ENCODE data around the gene PDE6G.

Gene PDE6G

GRCh38 chr17:81607431-81607830, 48.9 kb downstream of the PDE6G start:
- TF ChIP-seq ZNF548 (tag by site-specific recombination; IDR thresholded peaks at IDR 0.05) = no peak
- no peak for TF ChIP-seq ZNF214 (tag by site-specific recombination; IDR thresholded peaks at IDR 0.05; ENCODE audit: borderline replicate concordance)
- no peak for TF ChIP-seq ZNF626 (tag by site-specific recombination; IDR thresholded peaks at IDR 0.05)
- TF ChIP-seq KLF16 (tag by site-specific recombination; IDR thresholded peaks at IDR 0.05) = no peak
- TF ChIP-seq ZNF704 (tag by site-specific recombination; IDR thresholded peaks at IDR 0.05) = no peak
- TF ChIP-seq, protein P1, sequence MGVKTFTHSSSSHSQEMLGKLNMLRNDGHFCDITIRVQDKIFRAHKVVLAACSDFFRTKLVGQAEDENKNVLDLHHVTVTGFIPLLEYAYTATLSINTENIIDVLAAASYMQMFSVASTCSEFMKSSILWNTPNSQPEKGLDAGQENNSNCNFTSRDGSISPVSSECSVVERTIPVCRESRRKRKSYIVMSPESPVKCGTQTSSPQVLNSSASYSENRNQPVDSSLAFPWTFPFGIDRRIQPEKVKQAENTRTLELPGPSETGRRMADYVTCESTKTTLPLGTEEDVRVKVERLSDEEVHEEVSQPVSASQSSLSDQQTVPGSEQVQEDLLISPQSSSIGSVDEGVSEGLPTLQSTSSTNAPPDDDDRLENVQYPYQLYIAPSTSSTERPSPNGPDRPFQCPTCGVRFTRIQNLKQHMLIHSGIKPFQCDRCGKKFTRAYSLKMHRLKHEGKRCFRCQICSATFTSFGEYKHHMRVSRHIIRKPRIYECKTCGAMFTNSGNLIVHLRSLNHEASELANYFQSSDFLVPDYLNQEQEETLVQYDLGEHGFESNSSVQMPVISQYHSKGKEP (tag by site-specific recombination; IDR thresholded peaks at IDR 0.05) = no peak
- TF ChIP-seq ZNF660 (tag by site-specific recombination; IDR thresholded peaks at IDR 0.05) = no peak
- no peak for TF ChIP-seq YY2 (tag by site-specific recombination; IDR thresholded peaks at IDR 0.05)
- POLR2A ChIA-PET = interaction anchor here (1.5 kb wide), 1 partner anchor 55 kb away, joined by 4 read pairs; no protein-coding TSS in a partner anchor

GRCh38 chr17:81603846-81604610, 52.3 kb downstream of the PDE6G start:
- POLR2A ChIA-PET = no interaction called here
- Histone ChIP-seq H3K4me1 (ENCODE audit: control insufficient read depth, insufficient read depth, low read length) (no peaks in the 10 kb centered on the region), H3K4me3 (ENCODE audit: low read depth, low read length) (no peak overlapping the region), H3K27ac (ENCODE audit: extremely low read depth, low read depth, low read length) (no peak overlapping the region), H3K36me3 (ENCODE audit: control insufficient read depth in 2 of 2, insufficient read depth in 1 of 2, low read length in 2 of 2) (peaks cover 64 to 91% of the 10 kb centered on the region in 2 experiments), H3K9me3 (ENCODE audit: control insufficient read depth, insufficient read depth, low read depth, low read length) (no peaks in the 10 kb centered on the region)
- CTCF ChIA-PET = interaction anchor here (0.6 kb wide), 1 partner anchor 27 kb away, joined by 4 read pairs; no protein-coding TSS in a partner anchor
- TF ChIP-seq, protein P2, sequence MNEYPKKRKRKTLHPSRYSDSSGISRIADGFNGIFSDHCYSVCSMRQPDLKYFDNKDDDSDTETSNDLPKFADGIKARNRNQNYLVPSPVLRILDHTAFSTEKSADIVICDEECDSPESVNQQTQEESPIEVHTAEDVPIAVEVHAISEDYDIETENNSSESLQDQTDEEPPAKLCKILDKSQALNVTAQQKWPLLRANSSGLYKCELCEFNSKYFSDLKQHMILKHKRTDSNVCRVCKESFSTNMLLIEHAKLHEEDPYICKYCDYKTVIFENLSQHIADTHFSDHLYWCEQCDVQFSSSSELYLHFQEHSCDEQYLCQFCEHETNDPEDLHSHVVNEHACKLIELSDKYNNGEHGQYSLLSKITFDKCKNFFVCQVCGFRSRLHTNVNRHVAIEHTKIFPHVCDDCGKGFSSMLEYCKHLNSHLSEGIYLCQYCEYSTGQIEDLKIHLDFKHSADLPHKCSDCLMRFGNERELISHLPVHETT (tag by site-specific recombination; IDR thresholded peaks at IDR 0.05) = no peak
- no peak for TF ChIP-seq MYNN (tag by site-specific recombination; IDR thresholded peaks at IDR 0.05; ENCODE audit: borderline replicate concordance)
- no peak for TF ChIP-seq SP7 (tag by site-specific recombination; IDR thresholded peaks at IDR 0.05)
- TF ChIP-seq ZNF624 (tag by site-specific recombination; IDR thresholded peaks at IDR 0.05) = no peak
- no peak for TF ChIP-seq ZNF529 (tag by site-specific recombination; IDR thresholded peaks at IDR 0.05; ENCODE audit: insufficient replicate concordance)
- TF ChIP-seq, protein P3, sequence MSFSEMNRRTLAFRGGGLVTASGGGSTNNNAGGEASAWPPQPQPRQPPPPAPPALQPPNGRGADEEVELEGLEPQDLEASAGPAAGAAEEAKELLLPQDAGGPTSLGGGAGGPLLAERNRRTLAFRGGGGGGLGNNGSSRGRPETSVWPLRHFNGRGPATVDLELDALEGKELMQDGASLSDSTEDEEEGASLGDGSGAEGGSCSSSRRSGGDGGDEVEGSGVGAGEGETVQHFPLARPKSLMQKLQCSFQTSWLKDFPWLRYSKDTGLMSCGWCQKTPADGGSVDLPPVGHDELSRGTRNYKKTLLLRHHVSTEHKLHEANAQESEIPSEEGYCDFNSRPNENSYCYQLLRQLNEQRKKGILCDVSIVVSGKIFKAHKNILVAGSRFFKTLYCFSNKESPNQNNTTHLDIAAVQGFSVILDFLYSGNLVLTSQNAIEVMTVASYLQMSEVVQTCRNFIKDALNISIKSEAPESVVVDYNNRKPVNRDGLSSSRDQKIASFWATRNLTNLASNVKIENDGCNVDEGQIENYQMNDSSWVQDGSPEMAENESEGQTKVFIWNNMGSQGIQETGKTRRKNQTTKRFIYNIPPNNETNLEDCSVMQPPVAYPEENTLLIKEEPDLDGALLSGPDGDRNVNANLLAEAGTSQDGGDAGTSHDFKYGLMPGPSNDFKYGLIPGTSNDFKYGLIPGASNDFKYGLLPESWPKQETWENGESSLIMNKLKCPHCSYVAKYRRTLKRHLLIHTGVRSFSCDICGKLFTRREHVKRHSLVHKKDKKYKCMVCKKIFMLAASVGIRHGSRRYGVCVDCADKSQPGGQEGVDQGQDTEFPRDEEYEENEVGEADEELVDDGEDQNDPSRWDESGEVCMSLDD (tag by site-specific recombination; IDR thresholded peaks at IDR 0.05) = no peak
- no peak for TF ChIP-seq ZNF701 (tag by site-specific recombination; IDR thresholded peaks at IDR 0.05)
- TF ChIP-seq ZNF23 (tag by site-specific recombination; IDR thresholded peaks at IDR 0.05; ENCODE audit: borderline replicate concordance) = no peak
- TF ChIP-seq BCL11B (tag by site-specific recombination; IDR thresholded peaks at IDR 0.05; ENCODE audit: low read depth) = no peak
- no peak for TF ChIP-seq SCRT1 (tag by site-specific recombination; IDR thresholded peaks at IDR 0.05; ENCODE audit: borderline replicate concordance)
- no peak for TF ChIP-seq ZNF2 (tag by site-specific recombination; IDR thresholded peaks at IDR 0.05)
- no peak for TF ChIP-seq ZFP69B (tag by site-specific recombination; IDR thresholded peaks at IDR 0.05)
- no peak for TF ChIP-seq ZNF658 (tag by site-specific recombination; IDR thresholded peaks at IDR 0.05)
- TF ChIP-seq ZNF600 (tag by site-specific recombination; IDR thresholded peaks at IDR 0.05) = no peak
- TF ChIP-seq ZNF140 (tag by site-specific recombination; IDR thresholded peaks at IDR 0.05) = no peak
- TF ChIP-seq ATF2 (tag by site-specific recombination; IDR thresholded peaks at IDR 0.05; ENCODE audit: low read depth) = no peak
- TF ChIP-seq ZNF362 (tag by site-specific recombination; IDR thresholded peaks at IDR 0.05) = no peak

More at GRCh38 chr17:81607431-81607830, 48.9 kb downstream of the PDE6G start:
- no peak overlapping the region for H3K27ac ChIP-seq (ENCODE audit: extremely low read depth, low read depth, low read length)
- H3K4me3 ChIP-seq (ENCODE audit: low read depth, low read length) = no peak overlapping the region
- CTCF ChIA-PET = interaction anchor here (0.7 to 1.8 kb wide), 7 partner anchors 8 to 354 kb away, joined by 3 to 7 read pairs (median 3); no protein-coding TSS in a partner anchor
- H3K4me1 ChIP-seq (ENCODE audit: control insufficient read depth, insufficient read depth, low read length) = no peaks in the 10 kb centered on the region
- H3K36me3 ChIP-seq (ENCODE audit: control insufficient read depth in 2 of 2, insufficient read depth in 1 of 2, low read length in 2 of 2) = peaks cover 82 to 93% of the 10 kb centered on the region in 2 experiments
- no peaks in the 10 kb centered on the region for H3K9me3 ChIP-seq (ENCODE audit: control insufficient read depth, insufficient read depth, low read depth, low read length)
